ENCODE results near the gene CTTNBP2NL.

DNA sequence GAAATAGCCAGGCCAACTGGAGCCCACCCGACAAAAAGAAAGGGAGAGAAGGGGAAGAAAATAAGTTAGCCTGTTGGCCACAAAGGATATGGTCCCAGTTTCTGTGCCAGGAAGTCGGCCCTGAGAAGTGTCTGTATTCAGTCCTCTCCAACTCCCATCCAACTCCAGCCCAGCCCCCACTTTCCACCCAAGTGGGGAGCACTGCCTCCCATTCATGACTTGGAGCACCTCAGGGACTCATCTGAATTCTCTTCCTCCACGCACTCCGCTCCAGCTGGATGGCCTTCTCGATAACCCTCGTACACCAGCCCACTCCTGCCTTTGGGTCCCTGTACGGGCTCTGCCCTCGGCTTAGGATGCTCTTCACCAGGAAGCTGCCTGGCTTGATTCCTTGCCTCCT, 110.7 kb downstream of the CTTNBP2NL start:
- TF ChIP-seq, protein P1, sequence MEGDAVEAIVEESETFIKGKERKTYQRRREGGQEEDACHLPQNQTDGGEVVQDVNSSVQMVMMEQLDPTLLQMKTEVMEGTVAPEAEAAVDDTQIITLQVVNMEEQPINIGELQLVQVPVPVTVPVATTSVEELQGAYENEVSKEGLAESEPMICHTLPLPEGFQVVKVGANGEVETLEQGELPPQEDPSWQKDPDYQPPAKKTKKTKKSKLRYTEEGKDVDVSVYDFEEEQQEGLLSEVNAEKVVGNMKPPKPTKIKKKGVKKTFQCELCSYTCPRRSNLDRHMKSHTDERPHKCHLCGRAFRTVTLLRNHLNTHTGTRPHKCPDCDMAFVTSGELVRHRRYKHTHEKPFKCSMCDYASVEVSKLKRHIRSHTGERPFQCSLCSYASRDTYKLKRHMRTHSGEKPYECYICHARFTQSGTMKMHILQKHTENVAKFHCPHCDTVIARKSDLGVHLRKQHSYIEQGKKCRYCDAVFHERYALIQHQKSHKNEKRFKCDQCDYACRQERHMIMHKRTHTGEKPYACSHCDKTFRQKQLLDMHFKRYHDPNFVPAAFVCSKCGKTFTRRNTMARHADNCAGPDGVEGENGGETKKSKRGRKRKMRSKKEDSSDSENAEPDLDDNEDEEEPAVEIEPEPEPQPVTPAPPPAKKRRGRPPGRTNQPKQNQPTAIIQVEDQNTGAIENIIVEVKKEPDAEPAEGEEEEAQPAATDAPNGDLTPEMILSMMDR (IDR thresholded peaks at IDR 0.05), result no peak
- TF ChIP-seq POLR2AphosphoS5 (IDR thresholded peaks at IDR 0.05; ENCODE audit: insufficient read depth in 1 of 2, low read depth in 1 of 2) (no peak), POLR2A (IDR thresholded peaks at IDR 0.05) (no peak)

Data from vagina (tissue), 2 donors.